ENCODE data around the gene IFITM1.
"Not testable (repeated sequence)": the region's sequence is repeated elsewhere in the genome, so short reads cannot be mapped to it uniquely, and the experiment has no call there.

IFITM1 gene

GRCh38 chr11:313787-314553 lies at the start of gene IFITM1:
TSS of gene IFITM1 (plus strand) at chr11:314040. CDS start at chr11:314171, 131 bp downstream.
- no peak for DNase-seq

- DNase-seq = no peak
Observed at GRCh38 chr11:266676-267439, 47.0 kb upstream of the IFITM1 start.

GRCh38 chr11:267491-267994 lies 46.3 kb upstream of the IFITM1 start:
- DNase-seq = no peak

- DNase-seq = not testable (repeated sequence)
Observed at GRCh38 chr11:268716-269145, 45.1 kb upstream of the IFITM1 start.

- no peak for DNase-seq
Observed at GRCh38 chr11:269146-269890, 44.5 kb upstream of the IFITM1 start.

- DNase-seq = no peak
Observed at GRCh38 chr11:270451-271318, 43.2 kb upstream of the IFITM1 start.

GRCh38 chr11:271319-271715 lies 42.5 kb upstream of the IFITM1 start:
- no peak for DNase-seq

- no peak for DNase-seq
Observed at GRCh38 chr11:272195-272930, 41.5 kb upstream of the IFITM1 start.

- no peak for DNase-seq
Observed at GRCh38 chr11:272931-273198, 41.0 kb upstream of the IFITM1 start.

- DNase-seq = no peak
Observed at GRCh38 chr11:276219-276618, 37.6 kb upstream of the IFITM1 start.

GRCh38 chr11:278001-278951 lies 35.6 kb upstream of the IFITM1 start, which contains the start of gene NLRP6:
TSS of gene NLRP6 (plus strand) at chr11:278407. CDS start at chr11:278570, 163 bp downstream.
- DNase-seq = no peak

GRCh38 chr11:279040-279965 lies 34.5 kb upstream of the IFITM1 start:
- DNase-seq = no peak

- no peak for DNase-seq
Observed at GRCh38 chr11:279966-280705, 33.7 kb upstream of the IFITM1 start.

- no peak for DNase-seq
Observed at GRCh38 chr11:280706-281485, 32.9 kb upstream of the IFITM1 start.

GRCh38 chr11:281486-282161 lies 32.2 kb upstream of the IFITM1 start:
- DNase-seq = no peak

GRCh38 chr11:282171-282570 lies 31.7 kb upstream of the IFITM1 start:
- no peak for DNase-seq

All from NCI-H1092 treated with DMSO at 0.1 percent for 48 hours (cell line).